BLaER1 treated with 17β-estradiol and CSF1 and Interleukin-3, amounts not matched to agents 10 nM and 100 nM (cell line): Measurements from ENCODE around the gene TBX4.

Experiments
- H3K27ac ChIP-seq, 11 experiments: shearing (Covaris generic); formaldehyde crosslinking; 2 replicates each; pipeline ENCODE4 v1.8.1; 2022
- H3K27me3 ChIP-seq, 11 experiments: shearing (Covaris generic); formaldehyde crosslinking; 2 replicates each; pipeline ENCODE4 v1.8.1; 2022
- H3K36me3 ChIP-seq, 11 experiments: shearing (Covaris generic); formaldehyde crosslinking; 2 replicates each; pipeline ENCODE4 v1.8.1; 2022
- H3K4me1 ChIP-seq, 10 experiments: shearing (Covaris generic); formaldehyde crosslinking; 2 replicates each; pipeline ENCODE4 v1.8.1; 2022
- H3K4me2 ChIP-seq, 11 experiments: shearing (Covaris generic); formaldehyde crosslinking; 2 replicates each; pipeline ENCODE4 v1.8.1; 2022
- H3K4me3 ChIP-seq, 10 experiments: shearing (Covaris generic); formaldehyde crosslinking; 2 replicates each; pipeline ENCODE4 v1.8.1; 2022
- H3K9ac ChIP-seq, 11 experiments: shearing (Covaris generic); formaldehyde crosslinking; 2 replicates each; pipeline ENCODE4 v1.8.1; 2022
- H3K9me3 ChIP-seq, 11 experiments: shearing (Covaris generic); formaldehyde crosslinking; replicated peaks in 1 of 11; 2 replicates each; pipeline ENCODE4 v1.8.1; 2022
- H4K20me1 ChIP-seq, 11 experiments: shearing (Covaris generic); formaldehyde crosslinking; 2 replicates each; pipeline ENCODE4 v1.8.1; 2022
- Cebpa-rat ChIP-seq, 11 experiments: shearing (Covaris generic); IDR thresholded peaks; 2 replicates each; pipeline ENCODE4 v1.8.1; 2022

The TBX4 gene

DNA sequence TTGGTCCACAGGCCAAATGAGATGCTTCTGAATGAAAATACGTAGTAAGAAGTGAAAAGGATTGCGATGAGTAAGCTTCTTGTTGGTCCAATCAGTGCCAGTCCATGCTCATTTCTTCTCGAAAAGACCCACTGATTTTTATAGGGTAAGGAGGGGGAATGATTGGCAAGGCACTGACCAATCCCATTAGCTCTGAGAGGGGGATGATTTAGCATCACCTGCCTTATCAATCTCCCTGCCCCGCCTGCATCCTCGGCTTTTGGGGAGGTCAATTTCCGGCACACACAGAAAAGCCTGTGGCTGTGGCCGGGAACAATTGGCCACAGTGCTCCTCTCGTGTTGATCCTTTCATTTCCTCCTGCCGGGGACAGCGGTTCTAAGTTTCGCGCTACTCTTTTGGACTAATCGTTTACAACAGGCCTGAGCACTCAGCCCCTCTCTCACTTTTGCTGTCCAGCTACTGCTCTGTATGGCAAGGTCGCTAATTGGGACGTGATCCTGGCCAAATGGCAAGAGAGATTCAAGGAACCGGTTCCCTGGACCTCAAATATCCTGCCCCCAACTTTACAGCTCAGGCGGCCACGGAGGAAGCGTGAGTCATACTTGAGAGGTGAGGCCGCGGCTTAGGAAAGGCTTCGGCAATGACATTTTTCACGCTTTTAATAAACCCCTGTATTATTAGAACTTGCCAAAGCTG, 43.1 kb downstream of the TBX4 start:
- Histone ChIP-seq H3K27me3 (no peaks in the 10 kb centered on the region), H3K4me3 (no peak overlapping the region), H4K20me1 (no peaks in the 10 kb centered on the region; a peak in 1 of 22 replicates), H3K9me3 (no peaks in the 10 kb centered on the region), H3K9ac (no peak overlapping the region), H3K4me1 (peaks cover 0 to 9% (median 0%) of the 10 kb centered on the region in 10 experiments; a peak in 4 of 20 replicates), H3K36me3 (no peaks in the 10 kb centered on the region), H3K27ac (no peak overlapping the region), H3K4me2 (no peak overlapping the region; a peak in 1 of 22 replicates)
- no peak for TF ChIP-seq Cebpa-rat (IDR thresholded peaks at IDR 0.05)

DNA sequence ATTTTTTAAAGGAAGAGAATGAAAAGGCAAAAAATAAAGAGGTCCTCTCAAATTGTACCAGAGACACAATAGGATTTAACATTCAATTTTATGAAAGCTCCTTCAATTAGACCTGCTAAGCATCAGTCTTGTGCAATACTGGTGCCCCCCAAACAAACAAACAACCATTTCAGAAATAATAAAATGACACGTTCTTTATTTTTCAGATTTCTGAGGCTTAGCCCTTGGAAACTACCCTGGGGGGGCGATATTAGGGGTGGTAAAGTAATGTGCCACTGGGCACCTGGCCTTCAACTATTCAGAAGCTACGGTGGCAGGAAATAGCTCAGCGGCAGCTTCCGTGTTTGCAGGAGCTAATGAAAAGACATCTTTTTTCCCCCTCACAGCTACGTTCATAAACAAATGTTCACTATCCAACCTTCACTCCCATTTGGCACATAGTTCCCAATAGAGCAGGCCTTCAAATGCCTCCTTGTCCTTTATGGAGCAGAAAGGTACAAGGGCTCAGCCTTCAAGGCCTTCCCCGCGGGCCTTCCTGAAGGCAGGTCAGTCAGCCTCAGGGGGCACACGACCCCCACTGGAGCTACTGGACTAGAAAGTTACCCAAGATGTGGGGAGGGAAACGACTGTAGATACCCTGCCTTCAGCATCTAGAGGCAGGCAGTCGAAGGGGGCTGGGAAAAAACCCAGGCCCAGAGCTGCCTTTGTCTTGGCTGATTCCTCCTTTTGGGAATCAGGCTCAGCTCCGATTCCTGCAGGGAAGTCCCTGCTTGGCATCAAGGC, 44.1 kb downstream of the TBX4 start:
- no peaks in the 10 kb centered on the region; a peak in 1 of 22 replicates for H4K20me1 ChIP-seq
- no peaks in the 10 kb centered on the region for H3K27me3 ChIP-seq
- no peak overlapping the region for H3K9ac ChIP-seq
- no peaks in the 10 kb centered on the region for H3K36me3 ChIP-seq
- peaks cover 0 to 9% (median 0%) of the 10 kb centered on the region in 10 experiments; a peak in 4 of 20 replicates for H3K4me1 ChIP-seq
- H3K4me3 ChIP-seq: no peak overlapping the region
- H3K4me2 ChIP-seq: peak overlapping the region in 3 of 11 experiments; percentile 8 to 24 (median 19); a peak in 1 of 22 replicates
- no peak overlapping the region for H3K27ac ChIP-seq
- no peak for TF ChIP-seq Cebpa-rat (IDR thresholded peaks at IDR 0.05)
- H3K9me3 ChIP-seq: no peaks in the 10 kb centered on the region

DNA sequence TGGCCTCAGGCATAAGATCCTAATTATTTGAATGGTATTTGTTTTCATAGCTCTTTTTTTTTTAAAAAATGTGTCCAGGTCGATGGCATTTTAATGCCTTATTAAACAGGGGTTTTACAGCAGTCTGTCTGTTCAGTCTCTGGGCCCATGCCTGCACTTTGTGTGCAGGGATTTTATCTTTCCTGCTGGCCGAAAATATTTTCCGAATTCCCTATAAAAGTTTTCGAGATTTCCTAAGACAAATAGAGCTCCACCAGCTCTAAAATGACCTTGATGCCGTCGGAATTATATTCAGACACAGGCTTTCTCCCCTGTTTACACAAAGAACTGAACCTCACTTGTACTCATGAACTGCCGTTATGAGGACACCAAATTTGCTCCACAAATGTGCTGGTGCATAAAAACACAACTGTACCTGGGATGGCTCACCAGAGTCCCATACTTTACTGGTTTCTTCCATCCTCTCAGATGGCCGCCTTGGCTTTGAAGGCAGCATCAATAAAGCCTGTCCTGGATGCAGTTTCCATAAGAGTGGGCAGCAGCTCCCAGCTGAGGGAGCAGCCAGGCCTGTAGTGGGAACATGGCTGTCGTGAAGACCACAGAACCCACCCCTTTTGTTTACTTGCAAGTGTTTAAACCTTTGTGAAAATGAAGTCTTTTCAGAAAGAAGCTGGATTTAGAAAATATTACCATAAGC, 44.9 kb downstream of the TBX4 start:
- peaks cover 0 to 9% (median 0%) of the 10 kb centered on the region in 10 experiments; a peak in 4 of 20 replicates for H3K4me1 ChIP-seq
- H3K9me3 ChIP-seq: no peaks in the 10 kb centered on the region
- H3K9ac ChIP-seq: no peak overlapping the region
- no peaks in the 10 kb centered on the region for H3K36me3 ChIP-seq
- H3K27me3 ChIP-seq: no peaks in the 10 kb centered on the region
- H4K20me1 ChIP-seq: no peaks in the 10 kb centered on the region; a peak in 1 of 22 replicates
- no peak for TF ChIP-seq Cebpa-rat (IDR thresholded peaks at IDR 0.05)
- no peak overlapping the region for H3K4me3 ChIP-seq
- no peak overlapping the region for H3K4me2 ChIP-seq
- no peak overlapping the region for H3K27ac ChIP-seq

DNA sequence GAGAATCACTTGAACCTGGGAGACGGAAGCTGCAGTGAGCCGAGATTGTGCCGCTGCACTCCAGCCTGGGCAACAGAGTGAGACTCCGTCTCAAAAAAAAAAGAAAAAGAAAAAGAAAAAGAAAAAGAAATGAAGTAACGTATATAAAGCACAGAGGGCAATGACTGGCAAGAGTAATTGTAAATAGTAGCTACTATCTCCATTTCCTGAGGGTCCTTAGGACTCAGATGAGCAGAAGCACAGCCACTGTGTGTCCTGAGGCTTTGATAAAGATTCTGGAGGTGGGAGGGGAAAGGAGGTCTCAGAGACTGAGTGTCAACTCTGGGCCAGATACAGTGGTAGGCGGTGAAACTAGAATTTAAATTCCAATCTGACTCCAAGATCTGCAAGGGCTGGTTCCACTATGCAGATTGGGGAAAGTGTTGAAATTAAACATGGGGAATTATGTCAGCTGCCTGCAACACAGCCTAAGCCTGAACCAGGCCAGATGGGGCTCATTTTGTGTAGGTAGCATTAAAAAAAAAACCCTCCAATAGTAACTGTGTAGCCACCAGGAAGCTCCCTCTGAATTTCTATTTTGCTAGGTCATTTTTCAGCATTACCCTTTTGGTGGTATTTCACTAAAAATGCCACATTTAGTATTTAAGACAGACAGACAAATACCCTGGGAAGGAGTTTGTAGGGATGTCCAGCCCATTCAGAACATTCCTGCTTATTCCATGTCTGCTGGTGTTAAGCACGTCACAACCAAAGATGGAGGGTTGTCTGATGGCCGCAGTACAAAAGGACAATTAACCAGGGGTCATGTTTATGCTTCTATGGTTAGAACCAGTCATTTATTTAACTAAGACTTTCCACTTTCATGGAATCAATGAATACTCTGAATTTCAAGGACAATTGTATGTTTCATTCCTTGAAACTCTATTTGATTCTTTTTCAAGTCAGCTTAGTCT, 46.1 kb downstream of the TBX4 start:
- Histone ChIP-seq H3K9ac (no peak overlapping the region), H3K9me3 (no peaks in the 10 kb centered on the region), H3K4me3 (no peak overlapping the region), H3K4me2 (no peak overlapping the region), H3K27ac (no peak overlapping the region), H4K20me1 (no peaks in the 10 kb centered on the region; a peak in 1 of 22 replicates), H3K27me3 (no peaks in the 10 kb centered on the region), H3K36me3 (no peaks in the 10 kb centered on the region), H3K4me1 (peaks cover 0 to 9% (median 0%) of the 10 kb centered on the region in 10 experiments; a peak in 4 of 20 replicates)
- TF ChIP-seq Cebpa-rat (IDR thresholded peaks at IDR 0.05): no peak

DNA sequence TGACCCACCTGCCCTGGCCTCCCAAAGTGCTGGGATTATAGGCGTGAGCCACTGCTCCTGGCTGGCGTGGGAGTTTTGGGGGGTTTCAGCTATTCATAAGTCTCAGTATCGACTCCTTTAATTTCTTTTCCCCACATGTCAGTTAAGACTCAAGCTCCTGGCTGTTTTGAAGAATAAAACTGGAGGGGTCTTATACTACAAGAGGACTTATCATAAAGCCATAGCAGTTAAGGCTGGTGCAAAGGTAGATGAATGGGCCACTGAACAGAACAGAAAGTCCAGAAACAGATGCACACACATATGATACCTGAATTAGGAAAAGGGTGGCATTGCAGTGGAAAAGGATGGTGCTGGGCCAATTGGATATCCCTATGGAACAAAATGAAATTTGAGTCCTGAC, 47.4 kb downstream of the TBX4 start:
- Histone ChIP-seq H3K9ac (no peak overlapping the region), H3K36me3 (no peaks in the 10 kb centered on the region), H3K9me3 (no peaks in the 10 kb centered on the region), H4K20me1 (no peaks in the 10 kb centered on the region; a peak in 1 of 22 replicates), H3K4me1 (peaks cover 0 to 11% (median 2%) of the 10 kb centered on the region in 10 experiments; a peak in 6 of 20 replicates), H3K4me3 (no peak overlapping the region), H3K4me2 (no peak overlapping the region), H3K27me3 (no peaks in the 10 kb centered on the region), H3K27ac (no peak overlapping the region)
- TF ChIP-seq Cebpa-rat (IDR thresholded peaks at IDR 0.05): no peak

DNA sequence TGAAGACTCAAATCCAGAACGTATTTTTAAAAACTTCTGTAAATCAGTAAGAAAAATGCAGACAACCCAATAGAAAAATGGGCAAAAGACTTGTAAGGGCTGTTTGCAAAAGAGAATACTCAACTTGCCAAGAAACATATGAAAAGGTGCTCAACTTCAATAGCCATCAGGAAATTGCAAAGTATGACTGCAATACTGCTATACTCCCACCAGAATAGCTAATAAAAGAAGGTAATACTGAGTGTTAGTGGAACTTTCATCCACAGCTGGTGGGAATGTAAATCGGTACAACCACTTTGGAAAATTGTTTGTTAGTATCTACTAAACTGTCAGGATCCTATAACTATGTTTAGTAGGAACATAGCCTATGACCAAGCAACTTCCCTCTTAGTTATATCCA, 48.1 kb downstream of the TBX4 start:
- Histone ChIP-seq H4K20me1 (no peaks in the 10 kb centered on the region; a peak in 1 of 22 replicates), H3K27ac (no peak overlapping the region), H3K27me3 (no peaks in the 10 kb centered on the region), H3K4me3 (no peak overlapping the region), H3K9ac (no peak overlapping the region), H3K4me2 (no peak overlapping the region), H3K4me1 (peaks cover 0 to 16% (median 4%) of the 10 kb centered on the region in 10 experiments; a peak in 6 of 20 replicates), H3K9me3 (no peaks in the 10 kb centered on the region), H3K36me3 (no peaks in the 10 kb centered on the region)
- TF ChIP-seq Cebpa-rat (IDR thresholded peaks at IDR 0.05): no peak

DNA sequence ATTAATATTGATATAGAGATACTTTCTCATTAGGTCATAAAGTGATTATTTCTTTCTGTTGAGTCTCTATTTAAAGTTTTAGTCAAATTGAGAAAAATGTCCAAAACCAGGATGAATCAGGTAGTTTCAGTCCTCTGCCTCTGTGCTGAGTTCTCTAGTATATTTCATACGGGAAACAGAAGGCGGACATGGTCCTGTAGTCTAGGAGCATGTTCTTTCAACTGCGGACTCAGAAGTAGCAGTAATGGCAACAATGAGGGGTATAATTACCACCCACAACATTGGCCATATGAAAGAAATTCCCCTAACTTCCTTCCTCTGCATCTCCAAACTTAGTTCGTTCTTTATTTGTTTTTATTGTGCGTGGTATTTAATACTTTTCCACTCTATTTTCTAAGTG, 50.1 kb downstream of the TBX4 start:
- no peak overlapping the region for H3K4me2 ChIP-seq
- no peak overlapping the region for H3K27ac ChIP-seq
- no peak for TF ChIP-seq Cebpa-rat (IDR thresholded peaks at IDR 0.05)

DNA sequence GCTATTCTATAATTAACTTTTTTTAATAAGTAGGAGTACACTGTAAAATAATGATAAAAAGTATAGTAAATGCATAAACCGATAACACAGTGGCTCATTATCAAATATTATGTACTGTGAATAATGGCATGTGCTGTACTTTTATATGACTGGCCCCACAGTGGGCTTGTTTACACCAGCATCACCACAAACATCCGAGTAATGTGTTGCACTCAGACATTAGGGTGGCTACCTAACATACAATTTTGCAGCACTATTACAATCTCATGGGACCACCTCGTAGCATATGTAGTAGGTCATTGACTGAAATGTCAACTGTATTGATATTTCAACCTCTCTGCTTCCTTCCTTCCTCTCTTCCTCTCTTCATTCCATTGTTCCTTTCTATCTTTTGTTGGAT, 51.7 kb downstream of the TBX4 start:
- Histone ChIP-seq H3K9me3 (no peaks in the 10 kb centered on the region), H3K27me3 (no peaks in the 10 kb centered on the region), H3K27ac (no peak overlapping the region), H3K4me3 (no peak overlapping the region), H3K4me1 (peaks cover 0 to 7% (median 0%) of the 10 kb centered on the region in 10 experiments; a peak in 3 of 20 replicates), H3K36me3 (no peaks in the 10 kb centered on the region), H4K20me1 (no peaks in the 10 kb centered on the region), H3K9ac (no peak overlapping the region), H3K4me2 (no peak overlapping the region)
- TF ChIP-seq Cebpa-rat (IDR thresholded peaks at IDR 0.05): no peak

More for the DNA sequence above, 50.1 kb downstream of the TBX4 start:
- Histone ChIP-seq H3K4me1 (peaks cover 0 to 7% (median 0%) of the 10 kb centered on the region in 10 experiments; a peak in 3 of 20 replicates), H3K36me3 (no peaks in the 10 kb centered on the region), H3K4me3 (no peak overlapping the region), H4K20me1 (no peaks in the 10 kb centered on the region), H3K9ac (no peak overlapping the region), H3K9me3 (no peaks in the 10 kb centered on the region), H3K27me3 (no peaks in the 10 kb centered on the region)
